HEK293 (cell line): ENCODE data around the gene ADGRF3.

Experiments
- TCF7L2 ChIP-seq: IDR thresholded peaks from 2 replicates; pipeline ENCODE4 v1.6.1; 2011; ENCODE audit warnings: low read depth, mild to moderate bottlenecking, inconsistent platforms, low read length, moderate library complexity, borderline replicate concordance
- ZBTB7A ChIP-seq: fragments of 450-650 bp; formaldehyde crosslinking; IDR thresholded peaks from 2 replicates; pipeline ENCODE4 v1.5.1; 2016; ENCODE audit warnings: low read depth, missing biosample characterization, missing genetic modification characterization
- ZNF184 ChIP-seq: fragments of 450-650 bp; IDR thresholded peaks from 2 replicates; pipeline ENCODE4 v1.5.1; 2018; ENCODE audit warnings: missing biosample characterization, mild to moderate bottlenecking, missing genetic modification characterization
- ZNF513 ChIP-seq: fragments of 450-650 bp; IDR thresholded peaks from 2 replicates; pipeline ENCODE4 v1.5.1; 2018; ENCODE audit warnings: missing biosample characterization, missing genetic modification characterization
- TF ChIP-seq, protein P1 (sequence below): fragments of 450-650 bp; formaldehyde crosslinking; IDR thresholded peaks from 2 replicates; pipeline ENCODE4 v1.5.1; 2016; ENCODE audit warnings: missing biosample characterization, missing genetic modification characterization

- no peak for TF ChIP-seq TCF7L2
- TF ChIP-seq ZBTB7A (tag by site-specific recombination): no peak
- TF ChIP-seq ZNF184 (tag by site-specific recombination): no peak
- TF ChIP-seq ZNF513: no peak
- TF ChIP-seq, protein P1, sequence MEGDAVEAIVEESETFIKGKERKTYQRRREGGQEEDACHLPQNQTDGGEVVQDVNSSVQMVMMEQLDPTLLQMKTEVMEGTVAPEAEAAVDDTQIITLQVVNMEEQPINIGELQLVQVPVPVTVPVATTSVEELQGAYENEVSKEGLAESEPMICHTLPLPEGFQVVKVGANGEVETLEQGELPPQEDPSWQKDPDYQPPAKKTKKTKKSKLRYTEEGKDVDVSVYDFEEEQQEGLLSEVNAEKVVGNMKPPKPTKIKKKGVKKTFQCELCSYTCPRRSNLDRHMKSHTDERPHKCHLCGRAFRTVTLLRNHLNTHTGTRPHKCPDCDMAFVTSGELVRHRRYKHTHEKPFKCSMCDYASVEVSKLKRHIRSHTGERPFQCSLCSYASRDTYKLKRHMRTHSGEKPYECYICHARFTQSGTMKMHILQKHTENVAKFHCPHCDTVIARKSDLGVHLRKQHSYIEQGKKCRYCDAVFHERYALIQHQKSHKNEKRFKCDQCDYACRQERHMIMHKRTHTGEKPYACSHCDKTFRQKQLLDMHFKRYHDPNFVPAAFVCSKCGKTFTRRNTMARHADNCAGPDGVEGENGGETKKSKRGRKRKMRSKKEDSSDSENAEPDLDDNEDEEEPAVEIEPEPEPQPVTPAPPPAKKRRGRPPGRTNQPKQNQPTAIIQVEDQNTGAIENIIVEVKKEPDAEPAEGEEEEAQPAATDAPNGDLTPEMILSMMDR: no peak
Measured at GRCh38 chr2:26318950-26319349, 27.6 kb downstream of the ADGRF3 start.
